Chondrocyte (in vitro differentiated cells): ENCODE measurements around the gene CSNK1G1. TPM values are rescaled to one million over a fixed set of nuclear protein-coding genes. Genes with fewer than 3 reads are reported as not detected.

Experiments used
- DNase-seq: peaks from one replicate; pipeline ENCODE4 v3.0.0; 2021; ENCODE audit warnings: mixed read lengths, low spot score
- H3K27ac Mint-ChIP-seq: one replicate; pipeline ENCODE4 v1.8.0; 2021; ENCODE audit warnings: mild to moderate bottlenecking, moderate library complexity, mixed read lengths; ENCODE audit not compliant: unreplicated experiment
- H3K27me3 Mint-ChIP-seq: 2 replicates; pipeline ENCODE4 v1.8.0; 2021; ENCODE audit warnings: low read depth, mixed read lengths
- H3K36me3 Mint-ChIP-seq: 2 replicates; pipeline ENCODE4 v1.8.0; 2021; ENCODE audit warnings: low read depth, mixed read lengths
- H3K4me1 Mint-ChIP-seq: 2 replicates; pipeline ENCODE4 v1.8.0; 2021; ENCODE audit warnings: low read depth, mild to moderate bottlenecking, mixed read lengths
- H3K4me3 Mint-ChIP-seq: one replicate; pipeline ENCODE4 v1.8.0; 2021; ENCODE audit warnings: mild to moderate bottlenecking, moderate library complexity, mixed read lengths; ENCODE audit not compliant: unreplicated experiment
- H3K9me3 Mint-ChIP-seq: 2 replicates; pipeline ENCODE4 v1.8.0; 2021; ENCODE audit warnings: low read depth, mixed read lengths
- CTCF ChIP-seq: fragments of 200-600 bp; sonication (generic); IDR thresholded peaks from 2 replicates; pipeline ENCODE4 v1.5.0; 2021; ENCODE audit warnings: antibody characterized with exemption, mild to moderate bottlenecking, moderate library complexity
- total RNA-seq: library from RNA; stranded (reverse); gene quantifications from 3 replicates; pipeline ENCODE4 v1.2.1, GENCODE V29; 2021

The CSNK1G1 gene
- total RNA-seq, 1 donor from 2014 or later = 20.1 TPM

GRCh38 chr15:64133623-64134344 is 222.2 kb downstream of the CSNK1G1 start:
- H3K9me3 Mint-ChIP-seq = no peaks in the 10 kb centered on the region
- H3K4me1 Mint-ChIP-seq = no peaks in the 10 kb centered on the region
- H3K36me3 Mint-ChIP-seq = peaks cover 54% of the 10 kb centered on the region
- no peak for DNase-seq
- H3K27me3 Mint-ChIP-seq = no peaks in the 10 kb centered on the region
- no peak overlapping the region for H3K4me3 Mint-ChIP-seq
- no peak overlapping the region for H3K27ac Mint-ChIP-seq
- TF ChIP-seq CTCF = no peak

GRCh38 chr15:64132217-64132616 is 223.8 kb downstream of the CSNK1G1 start:
- DNase-seq = no peak
- Mint-ChIP-seq H3K36me3 (peaks cover 57% of the 10 kb centered on the region), H3K27me3 (no peaks in the 10 kb centered on the region), H3K9me3 (no peaks in the 10 kb centered on the region), H3K4me3 (no peak overlapping the region), H3K4me1 (no peaks in the 10 kb centered on the region), H3K27ac (no peak overlapping the region)
- TF ChIP-seq CTCF = no peak

- no peaks in the 10 kb centered on the region for H3K9me3 Mint-ChIP-seq
- H3K27me3 Mint-ChIP-seq = no peaks in the 10 kb centered on the region
- peaks cover 54% of the 10 kb centered on the region for H3K36me3 Mint-ChIP-seq
- DNase-seq = no peak
- H3K4me3 Mint-ChIP-seq = no peak overlapping the region
- H3K27ac Mint-ChIP-seq = no peak overlapping the region
- H3K4me1 Mint-ChIP-seq = no peaks in the 10 kb centered on the region
- no peak for TF ChIP-seq CTCF
These were observed 224.4 kb downstream of the CSNK1G1 start for GRCh38 chr15:64131547-64131946.

GRCh38 chr15:64130159-64130558 is 225.8 kb downstream of the CSNK1G1 start:
- DNase-seq = no peak
- H3K36me3 Mint-ChIP-seq = peaks cover 51% of the 10 kb centered on the region
- H3K4me1 Mint-ChIP-seq = no peaks in the 10 kb centered on the region
- no peaks in the 10 kb centered on the region for H3K27me3 Mint-ChIP-seq
- H3K27ac Mint-ChIP-seq = no peak overlapping the region
- TF ChIP-seq CTCF = no peak
- no peaks in the 10 kb centered on the region for H3K9me3 Mint-ChIP-seq
- no peak overlapping the region for H3K4me3 Mint-ChIP-seq

GRCh38 chr15:64127521-64128270 is 228.3 kb downstream of the CSNK1G1 start:
- no peaks in the 10 kb centered on the region for H3K9me3 Mint-ChIP-seq
- TF ChIP-seq CTCF = no peak
- no peak overlapping the region for H3K4me3 Mint-ChIP-seq
- peaks cover 48% of the 10 kb centered on the region for H3K36me3 Mint-ChIP-seq
- no peak overlapping the region for H3K27ac Mint-ChIP-seq
- H3K4me1 Mint-ChIP-seq = no peaks in the 10 kb centered on the region
- no peaks in the 10 kb centered on the region for H3K27me3 Mint-ChIP-seq
- DNase-seq = no peak
